Peyer's patch (tissue), 4 donors: ENCODE data around the gene SYCE3.

Source experiments
- POLR2A ChIP-seq, 2 donors: fragments of 450-650 bp; IDR thresholded peaks; one replicate each; pipeline ENCODE4 v1.5.1; 2017; ENCODE audit warnings: antibody characterized with exemption in 2 of 2, mild to moderate bottlenecking in 2 of 2, moderate library complexity in 2 of 2
- TF ChIP-seq, protein P1 (sequence below), 6 experiments: fragments of 450-650 bp in 4 of 6; fragments of 200-600 bp in 2 of 6; sonication (generic) in 1 of 6; IDR thresholded peaks; one replicate each; pipeline ENCODE4 v1.5.1; 2017 to 2019; ENCODE audit warnings: antibody characterized with exemption in 6 of 6, mild to moderate bottlenecking in 3 of 6, moderate library complexity in 1 of 6

DNA sequence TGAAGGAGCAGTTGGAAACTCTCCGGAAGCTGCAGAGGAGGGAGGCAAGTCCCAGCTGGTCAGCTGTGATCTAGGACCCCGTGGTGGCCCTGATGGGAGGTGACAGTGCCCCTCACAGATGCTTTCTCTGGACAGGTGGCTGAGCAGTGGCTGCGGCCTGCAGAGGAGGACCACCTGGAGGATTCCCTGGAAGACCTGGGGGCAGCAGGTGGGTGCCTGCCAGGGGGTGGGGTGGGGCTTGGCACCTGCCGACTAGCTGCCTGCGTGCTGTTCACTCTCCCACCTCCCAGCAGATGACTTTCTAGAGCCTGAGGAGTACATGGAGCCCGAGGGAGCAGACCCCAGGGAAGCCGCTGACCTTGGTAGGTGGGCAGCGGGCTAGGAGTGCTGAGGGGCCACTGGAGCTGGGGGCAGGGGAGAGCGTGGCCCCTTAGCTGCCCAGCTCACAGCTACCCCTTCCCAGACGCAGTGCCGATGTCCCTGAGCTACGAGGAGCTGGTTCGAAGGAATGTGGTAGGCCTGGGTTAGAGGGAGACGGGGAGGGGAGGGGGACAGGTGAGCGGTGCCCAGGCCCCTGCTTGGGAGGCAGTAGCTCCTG, 40.4 kb downstream of the SYCE3 start:
- TF ChIP-seq, protein P1, sequence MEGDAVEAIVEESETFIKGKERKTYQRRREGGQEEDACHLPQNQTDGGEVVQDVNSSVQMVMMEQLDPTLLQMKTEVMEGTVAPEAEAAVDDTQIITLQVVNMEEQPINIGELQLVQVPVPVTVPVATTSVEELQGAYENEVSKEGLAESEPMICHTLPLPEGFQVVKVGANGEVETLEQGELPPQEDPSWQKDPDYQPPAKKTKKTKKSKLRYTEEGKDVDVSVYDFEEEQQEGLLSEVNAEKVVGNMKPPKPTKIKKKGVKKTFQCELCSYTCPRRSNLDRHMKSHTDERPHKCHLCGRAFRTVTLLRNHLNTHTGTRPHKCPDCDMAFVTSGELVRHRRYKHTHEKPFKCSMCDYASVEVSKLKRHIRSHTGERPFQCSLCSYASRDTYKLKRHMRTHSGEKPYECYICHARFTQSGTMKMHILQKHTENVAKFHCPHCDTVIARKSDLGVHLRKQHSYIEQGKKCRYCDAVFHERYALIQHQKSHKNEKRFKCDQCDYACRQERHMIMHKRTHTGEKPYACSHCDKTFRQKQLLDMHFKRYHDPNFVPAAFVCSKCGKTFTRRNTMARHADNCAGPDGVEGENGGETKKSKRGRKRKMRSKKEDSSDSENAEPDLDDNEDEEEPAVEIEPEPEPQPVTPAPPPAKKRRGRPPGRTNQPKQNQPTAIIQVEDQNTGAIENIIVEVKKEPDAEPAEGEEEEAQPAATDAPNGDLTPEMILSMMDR (IDR thresholded peaks at IDR 0.05): no peak
- no peak for TF ChIP-seq POLR2A (IDR thresholded peaks at IDR 0.05)
